ENCODE measurements around the gene KHDC3L.

The KHDC3L gene, protein sequence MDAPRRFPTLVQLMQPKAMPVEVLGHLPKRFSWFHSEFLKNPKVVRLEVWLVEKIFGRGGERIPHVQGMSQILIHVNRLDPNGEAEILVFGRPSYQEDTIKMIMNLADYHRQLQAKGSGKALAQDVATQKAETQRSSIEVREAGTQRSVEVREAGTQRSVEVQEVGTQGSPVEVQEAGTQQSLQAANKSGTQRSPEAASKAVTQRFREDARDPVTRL

GRCh38 chr6:73362358-73362757 is at the start of gene KHDC3L:
Gene KHDC3L, plus strand, starts transcription at chr6:73362658. Its CDS starts 72 bp downstream, at chr6:73362730.
- no peak for DNase-seq (ENCODE audit: low spot score)

GRCh38 chr6:73314577-73315492 is 47.6 kb upstream of the KHDC3L start:
- DNase-seq (ENCODE audit: low spot score), result no peak

GRCh38 chr6:73323323-73323722 is 39.1 kb upstream of the KHDC3L start:
- DNase-seq (ENCODE audit: low spot score), result no peak

DNA sequence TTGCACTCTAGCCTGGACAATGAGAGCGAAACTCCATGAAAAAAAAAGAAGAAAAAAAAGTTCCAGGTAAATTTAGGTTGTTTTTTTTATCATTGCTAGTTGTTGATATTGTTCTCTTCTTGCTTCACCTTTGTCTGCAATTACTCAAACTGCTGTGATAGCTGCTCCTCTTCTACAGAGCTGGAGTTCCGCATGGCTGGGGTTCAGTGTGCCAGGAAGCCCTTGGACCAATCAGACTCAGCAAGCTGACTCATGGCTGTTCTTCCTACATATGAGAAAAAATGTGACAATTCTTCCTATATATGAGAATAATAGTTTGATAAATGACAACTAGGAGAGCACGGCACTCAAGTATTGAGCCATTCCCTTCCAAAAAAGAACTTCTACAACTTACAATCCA is 36.8 kb upstream of the KHDC3L start:
- no peak for DNase-seq (ENCODE audit: low spot score)

DNA sequence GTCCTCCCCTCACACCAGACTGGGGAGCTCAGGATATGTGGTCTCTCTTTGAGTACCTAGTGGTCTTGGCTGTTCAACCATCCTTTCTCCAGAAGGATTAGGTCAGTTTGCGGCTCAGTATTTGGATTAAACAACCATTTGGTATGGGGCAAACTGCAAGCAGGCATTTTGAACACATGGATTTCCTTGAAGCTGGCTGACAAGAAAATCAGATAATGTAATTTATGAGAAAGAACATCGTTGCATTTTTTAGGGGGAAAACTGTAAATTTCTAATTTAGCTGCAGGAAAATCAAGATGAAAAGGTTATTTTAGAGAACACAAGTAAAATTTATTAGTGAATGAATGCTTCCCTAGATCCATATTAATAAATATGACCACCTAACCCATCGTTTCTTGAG is 33.7 kb upstream of the KHDC3L start:
- no peak for DNase-seq (ENCODE audit: low spot score)

GRCh38 chr6:73329201-73329600 is 33.3 kb upstream of the KHDC3L start:
- no peak for DNase-seq (ENCODE audit: low spot score)

DNA sequence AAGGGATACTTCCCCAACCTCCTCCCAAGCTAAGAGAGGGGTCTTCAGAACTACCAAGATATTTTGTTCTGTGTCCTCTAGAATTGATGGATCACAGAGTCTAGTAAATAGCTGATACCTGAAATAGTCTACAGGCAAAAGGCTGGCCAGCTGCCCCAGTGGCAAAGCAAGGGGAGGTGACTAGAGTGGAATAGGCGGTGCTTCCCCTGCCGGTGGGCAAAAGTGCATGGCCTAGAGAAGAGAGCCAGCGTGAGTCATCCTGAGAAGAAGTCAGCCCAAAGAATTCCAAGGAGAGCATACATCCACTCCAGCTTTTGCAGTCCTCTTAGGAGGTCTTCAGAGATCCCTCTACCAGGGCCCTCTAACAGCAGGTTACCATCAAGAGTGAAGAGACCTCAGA is 23.1 kb upstream of the KHDC3L start:
- no peak for DNase-seq (ENCODE audit: low spot score)

DNA sequence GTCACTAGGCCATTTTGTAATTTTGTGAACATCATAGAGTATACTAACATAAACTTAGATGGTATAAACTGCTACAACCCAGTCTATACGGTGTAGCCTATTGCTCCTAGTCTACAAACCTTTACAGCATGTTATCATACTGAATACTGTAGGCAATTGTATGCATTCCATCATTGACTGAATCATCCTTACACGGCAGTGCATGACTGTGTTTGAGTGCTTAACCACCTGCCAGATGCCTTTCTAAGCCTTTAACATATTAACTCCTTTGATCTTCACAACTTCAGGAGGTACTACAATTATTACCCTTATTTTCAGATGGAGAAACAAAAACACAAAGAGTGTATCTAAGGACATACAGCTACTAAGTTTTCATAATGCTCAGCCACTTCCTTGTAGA is 22.4 kb upstream of the KHDC3L start:
- DNase-seq (ENCODE audit: low spot score), result no peak

GRCh38 chr6:73341335-73341734 is 21.1 kb upstream of the KHDC3L start:
- DNase-seq (ENCODE audit: low spot score), result no peak

GRCh38 chr6:73342174-73342573 is 20.3 kb upstream of the KHDC3L start:
- DNase-seq (ENCODE audit: low spot score), result no peak

- no peak for DNase-seq (ENCODE audit: low spot score)
Measured at GRCh38 chr6:73343164-73343563, 19.3 kb upstream of the KHDC3L start.

DNA sequence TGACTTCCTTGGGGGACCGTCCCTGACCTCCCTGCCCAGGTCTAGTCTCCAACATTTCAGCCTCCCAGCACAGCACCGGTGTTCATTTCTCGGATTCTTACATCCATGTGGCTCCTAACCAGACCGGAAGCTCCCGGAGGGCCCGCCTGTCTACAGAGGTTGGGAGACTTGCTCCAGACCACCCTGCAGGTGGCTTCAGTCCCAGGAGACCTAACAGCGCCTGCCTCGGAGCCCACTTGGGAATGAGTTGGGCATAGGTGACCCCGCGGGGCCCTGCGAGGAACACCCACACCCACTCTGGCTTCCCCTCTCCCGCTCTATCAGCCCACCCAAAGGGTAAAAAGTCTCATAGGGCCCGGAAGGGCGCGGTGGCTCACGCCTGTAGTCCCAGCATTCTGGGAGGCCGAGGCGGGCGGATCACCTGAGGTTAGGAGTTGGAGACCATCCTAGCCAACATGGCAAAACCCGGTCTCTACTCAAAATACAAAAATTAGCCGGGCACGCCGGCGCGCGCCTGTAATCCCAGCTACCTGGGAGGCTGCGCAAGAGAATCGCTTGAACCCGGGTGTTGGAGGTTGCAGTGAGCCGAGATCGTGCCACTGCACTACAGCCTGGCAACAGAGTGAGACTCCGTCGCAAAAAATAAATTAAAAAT is 13.8 kb upstream of the KHDC3L start:
- DNase-seq (ENCODE audit: low spot score), result no peak

DNA sequence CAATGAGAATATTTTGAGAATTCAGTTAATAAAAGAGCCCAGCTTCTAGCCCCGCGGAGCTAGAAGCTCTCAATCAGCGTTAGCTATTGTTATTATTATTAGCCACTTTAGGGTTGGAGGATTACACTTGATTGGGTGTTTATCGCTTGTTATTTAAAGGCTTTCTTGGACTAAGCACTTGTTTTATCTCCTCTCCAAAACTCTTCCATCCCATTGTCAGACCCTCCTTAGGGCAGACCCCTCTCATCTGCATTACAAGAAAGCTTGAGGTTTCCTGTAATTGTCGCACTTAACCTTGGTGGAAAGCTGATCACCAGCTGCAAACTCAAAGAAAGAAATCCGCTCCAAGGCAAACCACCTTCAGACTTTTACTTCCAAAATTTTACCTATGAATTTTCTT is 13.1 kb upstream of the KHDC3L start:
- no peak for DNase-seq (ENCODE audit: low spot score)

GRCh38 chr6:73353636-73354593 is 8.5 kb upstream of the KHDC3L start, which contains the start of gene DPPA5:
Gene DPPA5, minus strand, starts transcription at chr6:73354276. Its CDS starts 51 bp downstream, at chr6:73354225.
- no peak for DNase-seq (ENCODE audit: low spot score)

DNA sequence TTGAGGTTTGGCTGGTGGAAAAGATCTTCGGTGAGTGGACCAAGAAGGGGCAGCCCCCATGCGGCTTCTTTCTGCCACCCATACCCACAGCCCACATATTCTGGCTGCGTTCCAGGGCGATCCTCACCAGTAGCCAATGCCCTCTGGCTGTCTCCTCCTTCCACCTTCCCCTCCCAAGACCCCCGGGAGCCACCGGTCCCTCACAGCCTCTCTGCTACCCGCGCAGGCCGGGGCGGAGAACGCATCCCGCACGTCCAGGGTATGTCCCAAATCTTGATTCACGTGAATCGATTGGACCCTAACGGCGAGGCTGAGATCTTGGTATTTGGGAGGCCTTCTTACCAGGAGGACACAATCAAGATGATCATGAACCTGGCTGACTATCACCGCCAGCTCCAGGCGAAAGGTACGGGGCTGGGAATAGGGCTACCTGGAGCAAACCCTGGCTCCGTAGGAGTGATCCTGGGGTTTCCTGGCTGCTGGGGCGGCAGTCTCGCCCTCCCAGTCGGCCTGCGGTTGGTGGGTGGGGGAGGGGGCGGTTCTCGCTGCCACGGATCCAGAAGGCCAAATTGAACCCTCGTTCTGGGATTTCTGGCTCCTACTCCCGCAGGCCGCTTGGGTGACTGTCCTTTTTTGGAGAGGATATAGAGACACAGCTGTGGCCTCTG is 545 bp downstream of the KHDC3L start:
- DNase-seq (ENCODE audit: low spot score), result no peak

DNA sequence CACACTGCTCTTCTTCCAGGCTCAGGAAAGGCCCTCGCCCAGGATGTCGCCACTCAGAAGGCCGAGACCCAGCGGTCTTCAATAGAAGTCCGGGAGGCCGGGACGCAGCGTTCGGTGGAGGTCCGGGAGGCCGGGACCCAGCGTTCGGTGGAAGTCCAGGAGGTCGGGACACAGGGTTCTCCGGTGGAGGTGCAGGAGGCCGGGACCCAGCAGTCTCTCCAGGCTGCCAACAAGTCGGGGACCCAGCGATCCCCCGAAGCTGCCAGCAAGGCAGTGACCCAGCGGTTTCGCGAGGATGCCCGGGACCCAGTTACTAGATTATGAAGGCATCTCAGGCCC is 1.0 kb downstream of the KHDC3L start:
- no peak for DNase-seq (ENCODE audit: low spot score)

GRCh38 chr6:73364121-73364520 is 1.7 kb downstream of the KHDC3L start:
- no peak for DNase-seq (ENCODE audit: low spot score)

DNA sequence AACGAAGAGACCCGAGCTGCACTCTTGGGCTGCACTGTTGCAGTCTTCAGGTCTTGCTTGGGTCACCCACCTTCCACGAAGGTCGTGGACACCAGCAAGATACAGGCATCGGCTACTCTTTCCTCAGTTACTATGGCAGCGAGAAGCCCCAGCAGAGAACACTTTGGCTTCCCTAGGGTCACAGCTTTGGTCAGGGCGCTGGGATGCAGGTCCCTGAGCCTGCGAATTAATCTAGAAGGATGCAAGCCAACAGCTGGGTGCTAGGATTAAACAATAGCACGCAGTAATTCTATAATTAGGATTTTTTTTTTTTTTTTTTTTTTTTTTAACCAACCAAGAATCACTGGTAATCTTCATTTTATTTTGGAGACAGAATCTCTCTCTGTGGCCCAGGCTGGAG is 2.1 kb downstream of the KHDC3L start:
- DNase-seq (ENCODE audit: low spot score), result no peak

DNA sequence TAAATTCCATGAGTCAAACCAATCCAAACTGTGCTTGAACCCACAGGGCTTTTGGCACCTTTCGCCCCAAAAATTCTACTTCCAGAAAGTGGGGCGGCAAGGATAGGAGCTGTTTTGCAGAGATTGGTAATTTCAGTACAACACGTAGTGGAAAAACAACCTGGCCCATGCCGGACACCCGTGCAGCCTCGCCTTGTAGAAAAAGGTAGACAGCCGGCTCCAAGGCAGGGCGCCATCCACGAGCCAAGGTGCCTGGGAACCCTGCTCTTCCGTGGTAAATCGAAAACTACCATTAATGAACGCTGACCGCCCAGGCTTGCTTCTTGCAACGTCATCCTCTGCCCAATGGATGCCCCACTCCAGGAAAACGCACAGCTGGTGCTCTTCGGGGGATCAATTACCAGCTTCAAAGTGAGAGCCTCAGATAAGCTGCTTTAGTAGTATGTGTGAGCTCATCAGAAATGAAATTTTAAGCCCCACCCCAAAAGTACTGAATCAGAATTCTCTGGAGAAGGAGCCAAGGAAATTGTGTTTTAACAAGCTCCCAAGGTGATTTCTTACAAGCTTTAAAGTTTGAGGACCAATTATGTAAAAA is 5.4 kb downstream of the KHDC3L start:
- no peak for DNase-seq (ENCODE audit: low spot score)

GRCh38 chr6:73368675-73369074 is 6.2 kb downstream of the KHDC3L start:
- no peak for DNase-seq (ENCODE audit: low spot score)

DNA sequence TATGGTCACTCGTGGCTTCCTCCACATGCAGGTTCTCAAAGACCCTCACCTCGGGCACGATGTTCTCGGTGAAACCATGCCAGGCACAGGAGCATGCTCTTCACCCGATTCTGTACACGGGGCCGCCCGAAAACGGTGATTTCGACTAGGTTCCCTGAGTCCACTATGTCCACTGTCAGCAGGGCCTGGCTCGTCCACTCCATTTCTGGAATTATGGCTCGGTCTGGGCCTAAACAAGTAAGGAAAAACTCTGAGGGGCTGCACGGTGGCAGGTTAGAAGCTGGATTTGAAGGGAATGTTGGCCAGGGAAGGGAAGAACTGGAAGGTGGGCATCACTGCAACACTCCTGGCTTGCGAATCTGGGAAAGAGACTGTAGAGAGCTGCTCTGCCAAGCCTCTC is 6.7 kb downstream of the KHDC3L start:
- no peak for DNase-seq (ENCODE audit: low spot score)
